H9 (cell line): Measurements from ENCODE around the gene SQOR. TPM values are rescaled to one million over a fixed set of nuclear protein-coding genes. Genes with fewer than 3 reads are reported as not detected.

ENCODE experiments used
- DNase-seq: peaks from one replicate; pipeline ENCODE4 v3.0.0-alpha.2; 2017
- H2AFZ ChIP-seq: one replicate; pipeline ENCODE4 v1.6.1; 2013; ENCODE audit warnings: mild to moderate bottlenecking, low read length, control low read depth, moderate library complexity
- H2AK5ac ChIP-seq: 2 replicates; pipeline ENCODE4 v1.6.1; 2013; ENCODE audit warnings: low read length, control low read depth, mixed read lengths; ENCODE audit not compliant: insufficient read length
- H2BK120ac ChIP-seq: one replicate; pipeline ENCODE4 v1.6.1; 2013; ENCODE audit warnings: low read depth, mild to moderate bottlenecking, low read length, control low read depth, inconsistent platforms; ENCODE audit not compliant: poor library complexity, severe bottlenecking
- H2BK12ac ChIP-seq: 2 replicates; pipeline ENCODE4 v1.6.1; 2013; ENCODE audit warnings: low read length, control low read depth, mixed read lengths, low read depth; ENCODE audit not compliant: insufficient read length
- H2BK15ac ChIP-seq: 2 replicates; pipeline ENCODE4 v1.6.1; 2013; ENCODE audit warnings: low read depth, low read length, control low read depth
- H2BK20ac ChIP-seq: one replicate; pipeline ENCODE4 v1.6.1; 2013; ENCODE audit warnings: low read depth, mild to moderate bottlenecking, low read length, control low read depth, inconsistent platforms; ENCODE audit not compliant: poor library complexity, severe bottlenecking
- H2BK5ac ChIP-seq: 2 replicates; pipeline ENCODE4 v1.6.1; 2013; ENCODE audit warnings: low read length, control low read depth, mixed read lengths; ENCODE audit not compliant: insufficient read length
- H3K14ac ChIP-seq: 2 replicates; pipeline ENCODE4 v1.6.1; 2013; ENCODE audit warnings: low read length, control low read depth; ENCODE audit not compliant: insufficient read depth
- H3K18ac ChIP-seq: 2 replicates; pipeline ENCODE4 v1.6.1; 2013; ENCODE audit warnings: low read depth, mild to moderate bottlenecking, mixed read lengths, low read length, control low read depth; ENCODE audit not compliant: insufficient read length
- H3K23ac ChIP-seq: 2 replicates; pipeline ENCODE4 v1.6.1; 2013; ENCODE audit warnings: low read length, control low read depth, mixed read lengths, low read depth; ENCODE audit not compliant: insufficient read length
- H3K23me2 ChIP-seq: 2 replicates; pipeline ENCODE4 v1.6.1; 2013; ENCODE audit warnings: low read depth, mild to moderate bottlenecking, mixed read lengths, low read length, control low read depth; ENCODE audit not compliant: insufficient read length, poor library complexity, severe bottlenecking
- H3K27ac ChIP-seq: 2 replicates; pipeline ENCODE4 v1.5.1; 2013; ENCODE audit warnings: low read length, control low read depth, mixed read lengths, low read depth; ENCODE audit not compliant: insufficient read length
- H3K27me3 ChIP-seq: 2 replicates; pipeline ENCODE4 v1.6.1; 2013; ENCODE audit warnings: low read length, control low read depth, inconsistent platforms; ENCODE audit not compliant: insufficient read depth
- H3K4ac ChIP-seq: 2 replicates; pipeline ENCODE4 v1.6.1; 2013; ENCODE audit warnings: low read depth, mild to moderate bottlenecking, control low read depth, inconsistent platforms, low read length, moderate library complexity
- H3K4me1 ChIP-seq: 2 replicates; pipeline ENCODE4 v1.6.1; 2013; ENCODE audit warnings: low read length, control low read depth, inconsistent platforms; ENCODE audit not compliant: insufficient read depth
- H3K4me2 ChIP-seq: 2 replicates; pipeline ENCODE4 v1.6.1; 2013; ENCODE audit warnings: low read length, control low read depth, mixed read lengths; ENCODE audit not compliant: insufficient read length, insufficient read depth
- H3K56ac ChIP-seq: 2 replicates; pipeline ENCODE4 v1.6.1; 2013; ENCODE audit warnings: low read depth, mild to moderate bottlenecking, mixed read lengths, low read length, control low read depth; ENCODE audit not compliant: insufficient read length
- H3K79me1 ChIP-seq: 2 replicates; pipeline ENCODE4 v1.6.1; 2013; ENCODE audit warnings: low read depth, mild to moderate bottlenecking, moderate library complexity, low read length, control low read depth, inconsistent platforms; ENCODE audit not compliant: insufficient read depth, poor library complexity, severe bottlenecking
- H3K79me2 ChIP-seq: 2 replicates; pipeline ENCODE4 v1.6.1; 2013; ENCODE audit warnings: low read length, control low read depth, inconsistent platforms; ENCODE audit not compliant: insufficient read depth
- H3K9ac ChIP-seq: 2 replicates; pipeline ENCODE4 v1.6.1; 2013; ENCODE audit warnings: low read length, control low read depth, mixed read lengths; ENCODE audit not compliant: insufficient read length; ENCODE audit errors: extremely low read depth
- H3K9me3 ChIP-seq: one replicate; pipeline ENCODE4 v1.6.1; 2013; ENCODE audit warnings: low read depth, low read length, inconsistent platforms; ENCODE audit not compliant: control insufficient read depth
- H3T11ph ChIP-seq: one replicate; pipeline ENCODE4 v1.6.1; 2013; ENCODE audit warnings: mild to moderate bottlenecking, low read length, control low read depth, inconsistent platforms
- H4K20me1 ChIP-seq: one replicate; pipeline ENCODE4 v1.6.1; 2013; ENCODE audit not compliant: control insufficient read depth, insufficient read length, insufficient read depth
- H4K5ac ChIP-seq: 2 replicates; pipeline ENCODE4 v1.6.1; 2013; ENCODE audit warnings: low read depth, mild to moderate bottlenecking, mixed read lengths, low read length, control low read depth; ENCODE audit not compliant: insufficient read length
- H4K8ac ChIP-seq: replicated peaks from 2 replicates; pipeline ENCODE4 v1.6.1; 2013; ENCODE audit warnings: low read length, control low read depth, mixed read lengths, low read depth; ENCODE audit not compliant: insufficient read length
- H4K91ac ChIP-seq: 2 replicates; pipeline ENCODE4 v1.6.1; 2013; ENCODE audit warnings: low read depth, mild to moderate bottlenecking, moderate library complexity, mixed read lengths, low read length, control low read depth; ENCODE audit not compliant: insufficient read length
- H3K27ac Mint-ChIP-seq, 3 experiments: 2 replicates in 2 of 3; 3 replicates in 1 of 3; pipeline ENCODE4 v1.8.0; 2020 to 2021; ENCODE audit warnings: mixed read lengths in 3 of 3, mild to moderate bottlenecking in 1 of 3, moderate library complexity in 1 of 3
- H3K27me3 Mint-ChIP-seq: 2 replicates; pipeline ENCODE4 v1.8.0; 2021; ENCODE audit warnings: low read depth, mild to moderate bottlenecking, moderate library complexity, mixed read lengths
- H3K36me3 Mint-ChIP-seq, 3 experiments: 2 replicates in 2 of 3; 3 replicates in 1 of 3; pipeline ENCODE4 v1.8.0; 2020 to 2021; ENCODE audit warnings: low read depth in 3 of 3, mixed read lengths in 3 of 3; ENCODE audit not compliant: insufficient read depth in 1 of 3
- H3K4me1 Mint-ChIP-seq, 2 experiments: 2 replicates each; pipeline ENCODE4 v1.8.0; 2020; ENCODE audit warnings: mixed read lengths in 2 of 2
- H3K4me3 Mint-ChIP-seq, 2 experiments: 2 replicates in 1 of 2; 3 replicates in 1 of 2; pipeline ENCODE4 v1.8.0; 2020 to 2021; ENCODE audit warnings: mild to moderate bottlenecking in 2 of 2, mixed read lengths in 2 of 2, moderate library complexity in 1 of 2
- H3K9me3 Mint-ChIP-seq, 2 experiments: 2 replicates in 1 of 2; 3 replicates in 1 of 2; pipeline ENCODE4 v1.8.0; 2020; ENCODE audit warnings: mild to moderate bottlenecking in 2 of 2, mixed read lengths in 2 of 2, moderate library complexity in 1 of 2
- CTCF ChIP-seq: fragments of 200-600 bp; sonication (generic); conservative IDR thresholded peaks from 3 replicates; pipeline ENCODE4 v1.8.0; 2021; ENCODE audit warnings: antibody characterized with exemption, mild to moderate bottlenecking
- WGBS: extraction: QIAGEN DNeasy Blood & Tissue Kit; methylation state at CpG from one replicate; pipeline ENCODE4 v1.1.7; 2013; ENCODE audit warnings: missing lambda C conversion rate, low lambda C conversion rate, mixed read lengths; ENCODE audit not compliant: insufficient read length; ENCODE audit errors: extremely low coverage; 5-methylcytosine and 5-hydroxymethylcytosine counted together
- total RNA-seq: library from RNA; stranded (reverse); gene quantifications from 2 replicates; pipeline ENCODE4 v1.2.1, GENCODE V29; 2021

The SQOR gene
- total RNA-seq, 1 experiment from 2014 or later = 0.17 TPM

- no peak overlapping the region for H2AK5ac ChIP-seq
- no peak overlapping the region for H2BK15ac ChIP-seq
- H3T11ph ChIP-seq = no peak overlapping the region
- H3K18ac ChIP-seq = no peak overlapping the region
- Mint-ChIP-seq H3K27me3 (peaks cover 2% of the 10 kb centered on the region), H3K36me3 (no peaks in the 10 kb centered on the region), H3K4me1 (peaks cover 0 to 3% of the 10 kb centered on the region in 2 experiments; a peak in 1 of 4 replicates), H3K9me3 (no peaks in the 10 kb centered on the region), H3K27ac (no peak overlapping the region), H3K4me3 (no peak overlapping the region)
- H3K23ac ChIP-seq = no peak overlapping the region
- H3K56ac ChIP-seq = no peak overlapping the region
- DNase-seq = no peak
- WGBS = no CpG with 5 or more reads among the region's 6 CpGs
- no peak overlapping the region for H3K4me2 ChIP-seq
- no peak overlapping the region for H2AFZ ChIP-seq
- no peak overlapping the region for H4K91ac ChIP-seq
- no peak overlapping the region for H4K8ac ChIP-seq
- H3K79me1 ChIP-seq = no peaks in the 10 kb centered on the region
- no peaks in the 10 kb centered on the region for H3K23me2 ChIP-seq
- H2BK5ac ChIP-seq = no peak overlapping the region
- no peak overlapping the region for H3K4ac ChIP-seq
- H3K14ac ChIP-seq = no peak overlapping the region
- no peaks in the 10 kb centered on the region for H4K20me1 ChIP-seq
- H2BK20ac ChIP-seq = no peak overlapping the region
- no peak overlapping the region for H2BK12ac ChIP-seq
- H3K9ac ChIP-seq = no peak overlapping the region
- no peaks in the 10 kb centered on the region for H3K4me1 ChIP-seq
- H4K5ac ChIP-seq = no peak overlapping the region
- no peaks in the 10 kb centered on the region for H3K9me3 ChIP-seq
- H2BK120ac ChIP-seq = no peak overlapping the region
- TF ChIP-seq CTCF = no peak
- no peaks in the 10 kb centered on the region for H3K27me3 ChIP-seq
- H3K79me2 ChIP-seq = no peaks in the 10 kb centered on the region
- no peak overlapping the region for H3K27ac ChIP-seq
Measured at GRCh38 chr15:45690581-45691260, 55.9 kb downstream of the SQOR start.
